IPS DF 4.7 (cell line): ENCODE results near the gene FURIN.
"Not testable (repeated sequence)": the region's sequence is repeated elsewhere in the genome, so short reads cannot be mapped to it uniquely, and the experiment has no call there.

Experiments
- DNase-seq: peaks from one replicate; pipeline ENCODE4 v3.0.0-alpha.2; 2013; ENCODE audit warnings: low spot score; ENCODE audit errors: extremely low read depth

The FURIN gene

GRCh38 chr15:90902040-90902839, 33.9 kb downstream of the FURIN start:
- no peak for DNase-seq

- DNase-seq = no peak
Observed at GRCh38 chr15:90902840-90903732, 34.7 kb downstream of the FURIN start, which contains the start of gene MAN2A2. MAN2A2 (plus strand) TSS chr15:90903302; CDS start chr15:90904208, 906 bp downstream.

- no peak for DNase-seq
Observed at GRCh38 chr15:90903733-90904536, 35.5 kb downstream of the FURIN start.

- no peak for DNase-seq
Observed at GRCh38 chr15:90904746-90905145, 36.4 kb downstream of the FURIN start.

GRCh38 chr15:90905306-90906180, 37.2 kb downstream of the FURIN start:
- DNase-seq = no peak

- DNase-seq = no peak
Observed at GRCh38 chr15:90906181-90906849, 37.9 kb downstream of the FURIN start.

GRCh38 chr15:90907051-90907660, 38.8 kb downstream of the FURIN start:
- DNase-seq = no peak

GRCh38 chr15:90907838-90908507, 39.6 kb downstream of the FURIN start:
- DNase-seq = no peak

GRCh38 chr15:90909449-90909848, 41.1 kb downstream of the FURIN start:
- DNase-seq = not testable (repeated sequence)

GRCh38 chr15:90909976-90910375, 41.6 kb downstream of the FURIN start:
- DNase-seq = no peak

- no peak for DNase-seq
Observed at GRCh38 chr15:90910441-90911301, 42.3 kb downstream of the FURIN start.

GRCh38 chr15:90911302-90911623, 42.9 kb downstream of the FURIN start:
- DNase-seq = no peak

GRCh38 chr15:90911906-90912769, 43.8 kb downstream of the FURIN start:
- no peak for DNase-seq

GRCh38 chr15:90912770-90913075, 44.3 kb downstream of the FURIN start:
- DNase-seq = no peak

- DNase-seq = no peak
Observed at GRCh38 chr15:90913398-90913944, 45.1 kb downstream of the FURIN start.

- no peak for DNase-seq
Observed at GRCh38 chr15:90914305-90915080, 46.1 kb downstream of the FURIN start.
